PC-3 (cell line): ENCODE results near the gene BAIAP2L1. TPM values are rescaled to one million over a fixed set of nuclear protein-coding genes. Genes with fewer than 3 reads are reported as not detected.

Experiments
- ATAC-seq: fragments of 200-7000 bp; cut with Tn5 transposase; 2 replicates; pipeline ENCODE4 v1.9.1; 2020; ENCODE audit warnings: mild to moderate bottlenecking, moderate library complexity
- BruUV-seq: library from RNA; stranded (reverse); fragments of 400-500 nt; replicated peaks from 2 replicates; lab custom pipeline; 2021; lab: Mats Ljungman, UMichigan
- CTCF ChIA-PET: fragments of 300-600 bp; sonication (Branson Sonifier 250); formaldehyde crosslinking; loops from one replicate; lab custom pipeline; 2022; ENCODE audit warnings: antibody characterized with exemption; lab: Charles Lee
- POLR2A ChIA-PET: fragments of 300-600 bp; sonication (Branson Sonifier 250); formaldehyde crosslinking; loops from one replicate; lab custom pipeline; 2022; ENCODE audit warnings: antibody characterized with exemption; ENCODE audit not compliant: unreplicated experiment; lab: Charles Lee
- DNase-seq: peaks from one replicate; pipeline ENCODE4 v3.0.0-alpha.2; 2015
- H2AFZ ChIP-seq: fragments of 300-600 bp; sonication (generic); 2 replicates; pipeline ENCODE4 v1.6.0; 2016; ENCODE audit warnings: antibody characterized with exemption, low read length
- H3F3A ChIP-seq: fragments of 300-600 bp; sonication (generic); one replicate; pipeline ENCODE4 v1.6.0; 2017; ENCODE audit warnings: antibody characterized with exemption, low read length, control low read depth, mild to moderate bottlenecking; ENCODE audit not compliant: unreplicated experiment
- H3K27ac ChIP-seq: fragments of 300-600 bp; sonication (generic); 2 replicates; pipeline ENCODE4 v1.5.1; 2016; ENCODE audit warnings: mild to moderate bottlenecking, low read length
- H3K27me3 ChIP-seq: fragments of 300-600 bp; sonication (generic); 2 replicates; pipeline ENCODE4 v1.6.1; 2016; ENCODE audit warnings: low read length, mixed read lengths
- H3K36me3 ChIP-seq: fragments of 300-600 bp; sonication (generic); 2 replicates; pipeline ENCODE4 v1.6.1; 2016; ENCODE audit warnings: low read depth, mixed run types, low read length, mixed read lengths
- H3K4me1 ChIP-seq: fragments of 300-600 bp; sonication (generic); 2 replicates; pipeline ENCODE4 v1.5.1; 2016; ENCODE audit warnings: low read length; ENCODE audit not compliant: insufficient read depth
- H3K4me2 ChIP-seq: fragments of 300-600 bp; sonication (generic); 2 replicates; pipeline ENCODE4 v1.6.0; 2016; ENCODE audit warnings: low read length
- H3K4me3 ChIP-seq: fragments of 300-600 bp; sonication (generic); 2 replicates; pipeline ENCODE4 v1.5.1; 2016; ENCODE audit warnings: mild to moderate bottlenecking, low read length, mixed read lengths
- H3K79me2 ChIP-seq: fragments of 300-600 bp; sonication (generic); 2 replicates; pipeline ENCODE4 v1.6.1; 2017; ENCODE audit warnings: low read length, mixed read lengths
- H3K9ac ChIP-seq: fragments of 300-600 bp; sonication (generic); 2 replicates; pipeline ENCODE4 v1.6.0; 2016; ENCODE audit warnings: mild to moderate bottlenecking, low read length
- H3K9me2 ChIP-seq: fragments of 300-600 bp; sonication (generic); replicated peaks from 2 replicates; pipeline ENCODE4 v1.6.1; 2016; ENCODE audit warnings: mixed run types, low read length, mixed read lengths
- H3K9me3 ChIP-seq: fragments of 300-600 bp; sonication (generic); 2 replicates; pipeline ENCODE4 v1.6.1; 2016; ENCODE audit warnings: low read length, mixed read lengths
- H4K20me1 ChIP-seq: fragments of 300-600 bp; sonication (generic); 2 replicates; pipeline ENCODE4 v1.6.1; 2016; ENCODE audit warnings: low read length, mixed read lengths
- CTCF ChIP-seq: fragments of 300-600 bp; sonication (generic); conservative IDR thresholded peaks from 2 replicates; pipeline ENCODE4 v1.5.1; 2017; ENCODE audit warnings: antibody characterized with exemption, low read depth, mild to moderate bottlenecking, low read length
- EZH2 ChIP-seq: fragments of 300-600 bp; sonication (generic); IDR thresholded peaks from one replicate; pipeline ENCODE4 v1.6.1; 2017; ENCODE audit warnings: antibody characterized with exemption, mild to moderate bottlenecking, low read length; ENCODE audit not compliant: unreplicated experiment
- EZH2phosphoT487 ChIP-seq: fragments of 300-600 bp; sonication (generic); IDR thresholded peaks from 2 replicates; pipeline ENCODE4 v1.6.1; 2018; ENCODE audit warnings: mild to moderate bottlenecking, antibody characterized with exemption, low read length, borderline replicate concordance
- intact Hi-C: fragments of 100-400 bp; cut with micrococcal nuclease; formaldehyde crosslinking; loops from 2 replicates; pipeline ENCODE4 v1.9.0; 2023
- total RNA-seq: library from RNA; depleted of rRNA; stranded (reverse); fragments of >200 nt; gene quantifications from 2 replicates; pipeline ENCODE4 v1.2.3, GENCODE V29; 2014

Gene BAIAP2L1
- total RNA-seq, 1 experiment from 2014 or later, result 18.9 TPM

GRCh38 chr7:98329100-98329790, 71.6 kb downstream of the BAIAP2L1 start:
- no peak for DNase-seq
- Histone ChIP-seq H3K9me2 (no peaks in the 10 kb centered on the region), H3K79me2 (peaks cover 14% of the 10 kb centered on the region; the same call in 1 of the 2 replicates), H3K9me3 (no peaks in the 10 kb centered on the region), H3K9ac (no peak overlapping the region), H3K4me2 (no peak overlapping the region), H4K20me1 (no peaks in the 10 kb centered on the region), H2AFZ (no peak overlapping the region), H3K4me1 (no peaks in the 10 kb centered on the region), H3K27me3 (no peaks in the 10 kb centered on the region), H3F3A (no peaks in the 10 kb centered on the region), H3K36me3 (peaks cover 2% of the 10 kb centered on the region; the same call in 1 of the 2 replicates), H3K4me3 (no peak overlapping the region), H3K27ac (no peak overlapping the region)
- no peak for ATAC-seq
- ChIA-PET POLR2A (no interaction called here), CTCF (no interaction called here)
- intact Hi-C loops, result no loop called here
- no peak for TF ChIP-seq EZH2phosphoT487
- TF ChIP-seq CTCF, result no peak
- no peak for TF ChIP-seq EZH2
- no TSS peak for BruUV-seq

- BruUV-seq, result no TSS peak
- Histone ChIP-seq H3K27me3 (no peaks in the 10 kb centered on the region), H3K9me3 (no peaks in the 10 kb centered on the region), H3K9ac (no peak overlapping the region), H3K27ac (no peak overlapping the region), H3K79me2 (peaks cover 33% of the 10 kb centered on the region), H4K20me1 (0 out of 2 replicates have a peak, but pooled peaks cover 3% of the 10 kb centered on the region), H3K4me1 (no peaks in the 10 kb centered on the region), H3F3A (no peaks in the 10 kb centered on the region), H3K9me2 (no peaks in the 10 kb centered on the region), H3K36me3 (no peaks in the 10 kb centered on the region; the same call in 1 of the 2 replicates), H3K4me2 (no peak overlapping the region), H2AFZ (no peak overlapping the region), H3K4me3 (no peak overlapping the region)
- intact Hi-C loops, result no loop called here
- DNase-seq, result no peak
- CTCF ChIA-PET, result no interaction called here
- ATAC-seq, result no peak
- POLR2A ChIA-PET, result no interaction called here
- TF ChIP-seq CTCF (no peak), EZH2 (no peak), EZH2phosphoT487 (no peak)
These were observed 76.1 kb downstream of the BAIAP2L1 start for GRCh38 chr7:98324782-98325181.

- Histone ChIP-seq H3K9me3 (no peaks in the 10 kb centered on the region), H3K27me3 (no peaks in the 10 kb centered on the region), H4K20me1 (0 out of 2 replicates have a peak, but pooled peaks cover 3% of the 10 kb centered on the region), H2AFZ (no peak overlapping the region), H3K79me2 (peaks cover 30% of the 10 kb centered on the region), H3K9me2 (no peaks in the 10 kb centered on the region), H3K27ac (no peak overlapping the region), H3K36me3 (no peaks in the 10 kb centered on the region; the same call in 1 of the 2 replicates), H3F3A (no peaks in the 10 kb centered on the region), H3K9ac (no peak overlapping the region), H3K4me1 (no peaks in the 10 kb centered on the region), H3K4me3 (no peak overlapping the region), H3K4me2 (no peak overlapping the region)
- ATAC-seq (no peak), DNase-seq (no peak)
- BruUV-seq, result no TSS peak
- intact Hi-C loops, result no loop called here
- ChIA-PET POLR2A (no interaction called here), CTCF (no interaction called here)
- TF ChIP-seq EZH2 (no peak), EZH2phosphoT487 (no peak), CTCF (no peak)
These were observed 77.1 kb downstream of the BAIAP2L1 start for GRCh38 chr7:98323597-98324322.
